HG02763 (cell line): ENCODE measurements around the gene TDRD12.
"Not testable (repeated sequence)": the region's sequence is repeated elsewhere in the genome, so short reads cannot be mapped to it uniquely, and the experiment has no call there.

ENCODE experiments used
- ATAC-seq: cut with Tn5 transposase; IDR thresholded peaks from one replicate; pipeline ENCODE4 v1.9.1; 2021; ENCODE audit warnings: mild to moderate bottlenecking, moderate library complexity; ENCODE audit not compliant: unreplicated experiment

The TDRD12 gene

DNA sequence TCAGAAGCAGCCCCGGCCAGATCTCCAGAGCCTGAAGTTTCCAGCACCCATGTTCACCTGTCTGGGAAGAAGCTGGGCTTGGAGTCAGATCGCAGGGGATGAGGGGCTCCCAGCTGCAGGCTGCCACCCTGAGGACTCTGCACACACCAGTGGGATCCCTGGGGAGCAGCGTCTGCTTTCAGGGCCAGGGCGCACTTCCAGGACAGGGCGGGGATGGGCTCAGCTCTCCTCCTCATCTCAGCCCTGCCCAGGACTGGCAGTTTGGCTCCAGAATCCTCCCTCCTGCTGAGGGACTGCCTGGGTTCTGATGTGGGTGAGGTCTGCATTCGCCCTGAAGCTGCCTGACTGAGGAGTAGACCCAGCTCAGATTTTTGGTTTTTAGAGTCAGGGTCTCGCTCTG lies 146.5 kb downstream of the TDRD12 start:
- ATAC-seq = no peak

- ATAC-seq = no peak
Measured at GRCh38 chr19:32866564-32867265, 147.1 kb downstream of the TDRD12 start.

- ATAC-seq = not testable (repeated sequence)
Measured at GRCh38 chr19:32867436-32867835, 147.9 kb downstream of the TDRD12 start.

DNA sequence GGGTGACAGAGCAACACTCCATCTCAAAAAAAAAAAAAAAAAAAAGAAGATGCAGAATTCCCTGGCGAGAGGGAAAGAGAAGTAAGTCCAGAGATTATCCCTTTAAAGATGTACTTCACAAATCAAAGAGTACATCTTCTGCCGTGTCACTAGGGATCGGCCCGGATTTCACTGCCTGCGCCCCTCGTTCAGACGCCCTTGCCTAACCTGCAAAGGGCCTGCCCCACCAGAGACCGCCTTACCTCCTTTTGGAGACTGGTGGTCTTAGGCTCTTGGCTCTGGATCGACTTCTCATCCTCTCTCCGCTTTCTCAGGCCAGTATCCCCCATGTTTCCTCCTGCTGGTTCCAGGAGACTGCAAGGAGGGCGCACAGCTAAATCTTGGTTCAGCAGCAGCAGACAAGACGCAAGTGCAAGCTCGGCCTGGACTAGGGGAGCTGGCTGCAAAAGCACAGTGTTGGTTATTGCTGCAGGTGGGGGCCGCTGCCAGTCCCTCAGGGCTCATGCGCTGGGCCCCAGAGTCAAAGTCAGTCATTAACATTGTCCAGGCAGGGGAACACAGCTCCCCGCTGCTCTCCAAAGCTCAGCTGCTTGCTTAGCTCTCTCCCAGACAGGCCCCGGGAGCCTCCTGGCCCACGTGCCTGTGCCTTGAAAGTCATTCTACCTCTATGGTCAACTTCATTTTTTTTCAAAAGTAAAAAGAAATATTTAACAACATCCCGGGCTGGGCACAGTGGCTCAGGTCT lies 148.8 kb downstream of the TDRD12 start:
- no peak for ATAC-seq

DNA sequence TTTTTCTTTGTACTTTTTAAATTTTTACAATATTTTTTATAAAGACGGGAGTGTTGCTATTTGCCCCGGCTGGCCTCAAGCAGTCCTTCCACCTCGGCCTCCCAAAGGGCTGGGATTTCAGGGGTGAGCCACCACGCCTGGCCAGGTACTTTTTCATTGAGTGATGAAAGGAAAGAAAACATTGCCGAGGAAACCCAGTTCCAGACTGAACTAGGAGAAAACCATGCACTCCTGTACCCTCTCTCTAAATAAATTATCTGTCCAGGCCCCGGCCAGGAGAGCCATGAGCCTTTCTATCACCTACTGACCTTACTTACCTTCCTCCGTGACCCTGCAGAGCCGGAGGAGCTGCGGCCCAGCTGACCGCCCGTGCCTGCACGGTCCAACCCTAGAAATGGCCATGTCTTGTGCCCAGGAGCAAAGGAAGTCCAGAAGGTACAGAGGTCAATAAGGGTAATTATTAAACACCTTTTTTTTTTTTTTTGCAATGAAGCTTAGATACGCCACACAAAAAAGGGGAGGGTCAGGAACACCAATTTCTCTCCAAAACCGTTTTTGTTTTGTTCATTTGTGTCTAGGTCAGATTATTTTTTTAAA lies 149.9 kb downstream of the TDRD12 start, which contains the start of gene SLC7A9:
SLC7A9 (minus strand) TSS at position 399 of the 597 bp plus-strand sequence. CDS start 1,233 bp downstream, outside the sequence.
- no peak for ATAC-seq

DNA sequence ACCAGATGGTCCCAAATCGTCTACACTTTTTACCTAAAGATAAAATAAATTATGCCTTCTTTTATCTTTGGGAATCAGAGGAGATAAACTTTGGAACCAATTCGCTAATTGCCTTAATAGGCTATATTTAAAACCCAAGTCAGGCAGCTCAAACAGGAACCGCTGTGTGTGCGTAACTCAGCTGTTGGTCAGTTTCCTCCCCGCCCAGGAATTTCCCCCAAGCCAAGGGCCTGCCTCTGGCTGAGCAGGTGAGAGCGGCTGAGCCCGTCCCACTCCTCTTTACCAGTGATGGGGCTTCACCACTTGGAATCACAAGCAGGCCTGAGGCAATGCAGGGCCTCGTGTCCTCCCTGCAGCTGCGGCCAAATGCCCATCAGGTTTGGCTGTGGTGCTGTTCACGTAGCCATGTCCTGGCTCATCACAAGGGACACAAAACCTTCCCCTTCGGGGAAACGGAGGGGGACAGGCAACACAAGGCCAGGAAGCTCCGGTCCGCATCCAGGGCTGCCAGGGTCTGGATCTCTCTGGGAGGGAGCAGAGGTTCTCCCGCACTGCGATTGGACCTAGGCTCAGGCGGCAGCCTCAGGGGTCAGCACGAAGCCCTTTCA lies 150.5 kb downstream of the TDRD12 start:
- no peak for ATAC-seq

- no peak for ATAC-seq
Measured at GRCh38 chr19:32870981-32871451, 151.4 kb downstream of the TDRD12 start.

DNA sequence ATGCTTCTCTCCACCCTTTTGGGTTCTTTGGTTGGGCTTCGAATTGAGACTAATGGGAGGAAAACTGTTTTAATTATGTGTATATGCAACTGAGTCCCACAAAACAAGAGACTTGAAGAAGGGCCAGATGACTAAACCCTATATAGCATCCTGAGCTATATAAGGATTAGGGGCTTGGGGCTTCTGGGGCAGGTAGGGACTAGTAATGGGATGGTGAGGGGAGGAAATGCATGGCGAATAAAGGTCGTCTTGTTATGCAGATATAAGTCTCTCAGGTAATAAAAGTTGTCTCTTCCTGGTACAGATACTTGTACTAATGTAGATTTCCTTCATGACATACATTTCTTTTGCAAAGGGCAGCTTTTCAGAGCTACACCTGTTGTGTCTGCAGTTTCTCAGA lies 152.8 kb downstream of the TDRD12 start:
- no peak for ATAC-seq

DNA sequence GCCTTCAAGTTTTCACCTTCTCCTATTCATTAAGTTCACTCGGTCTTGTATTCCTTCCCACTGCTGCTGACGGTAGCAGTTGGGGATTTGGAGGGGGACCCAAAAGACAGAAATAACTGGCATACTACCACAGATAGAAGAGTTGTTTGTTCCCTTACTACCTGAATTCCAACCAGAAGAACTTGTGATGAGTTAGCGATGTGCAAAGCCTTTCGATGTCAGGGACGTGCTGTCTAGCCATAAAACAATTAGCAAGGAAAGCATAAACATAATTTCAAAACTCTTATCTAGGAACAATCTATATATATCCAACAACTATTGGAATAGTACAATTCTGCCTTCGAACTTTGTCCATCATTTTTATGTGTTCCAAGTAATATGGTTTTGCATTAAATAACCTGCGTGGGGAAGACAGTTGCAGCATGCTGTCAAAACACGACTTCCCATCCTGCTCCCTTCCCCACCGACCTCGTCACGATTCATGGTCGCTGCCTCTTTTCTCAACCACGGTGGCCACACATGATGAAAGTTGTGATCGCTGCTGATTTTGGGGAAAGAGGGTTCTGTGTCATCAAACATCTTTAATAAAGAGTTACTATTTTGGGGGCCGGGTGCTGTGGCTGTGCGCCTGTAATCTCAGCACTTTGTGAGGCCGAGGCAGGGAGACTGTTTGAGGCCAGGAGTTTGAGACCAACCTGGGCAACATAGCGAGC lies 153.8 kb downstream of the TDRD12 start:
- ATAC-seq = no peak

GRCh38 chr19:32874605-32875004 lies 155.0 kb downstream of the TDRD12 start:
- no peak for ATAC-seq

GRCh38 chr19:32875428-32875827 lies 155.9 kb downstream of the TDRD12 start:
- no peak for ATAC-seq

GRCh38 chr19:32876236-32876918 lies 156.8 kb downstream of the TDRD12 start:
- no peak for ATAC-seq

DNA sequence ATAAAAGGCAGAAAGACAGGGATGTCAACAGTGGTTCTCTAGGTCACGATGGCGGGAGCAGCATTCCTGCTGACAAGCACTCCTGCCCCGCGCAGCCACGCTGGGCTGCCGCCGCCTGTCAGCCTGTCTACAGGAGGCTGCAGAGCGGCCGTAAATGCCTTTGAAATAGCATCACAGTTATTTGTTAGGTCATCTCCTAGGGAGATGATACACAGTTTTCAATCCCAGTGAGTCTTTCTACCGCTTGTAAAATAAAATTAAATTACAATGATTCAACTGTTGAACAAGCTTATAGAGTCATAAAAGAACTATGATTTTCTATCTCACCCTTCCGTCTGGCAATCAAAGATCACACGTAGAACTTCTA lies 157.3 kb downstream of the TDRD12 start:
- ATAC-seq = no peak
